Heart left ventricle (tissue), 16 donors: ENCODE results near the gene COQ7. TPM values are rescaled to one million over a fixed set of nuclear protein-coding genes. Genes with fewer than 3 reads are reported as not detected.

ENCODE experiments used
- ATAC-seq, 4 donors: fragments of 200-7000 bp; cut with Tn5 transposase; one replicate each; pipeline ENCODE4 v1.9.1; 2020 to 2022; ENCODE audit warnings: moderate library complexity in 4 of 4, mild to moderate bottlenecking in 3 of 4, moderate number of reproducible peaks in 1 of 4
- DNase-seq, 5 donors: peaks; one replicate each; pipeline ENCODE4 v3.0.0-alpha.2; 2020
- H3K27ac ChIP-seq, 12 donors: fragments of 200-600 bp; sonication (generic) in 4 of 12; one replicate each; pipeline versions ENCODE4 v1.5.0 to v1.8.0; 2016 to 2022; ENCODE audit warnings: mild to moderate bottlenecking in 2 of 12
- H3K27me3 ChIP-seq, 9 donors: fragments of 200-600 bp; sonication (generic) in 2 of 9; one replicate each; pipeline versions ENCODE4 v1.5.1 to v1.8.0; 2016 to 2022; ENCODE audit warnings: mild to moderate bottlenecking in 3 of 9
- H3K36me3 ChIP-seq, 9 donors: fragments of 200-600 bp; sonication (generic) in 2 of 9; one replicate each; pipeline versions ENCODE4 v1.5.0 to v1.8.0; 2018 to 2022; ENCODE audit warnings: mild to moderate bottlenecking in 2 of 9
- H3K4me1 ChIP-seq, 12 donors: fragments of 200-600 bp; sonication (generic) in 4 of 12; one replicate each; pipeline versions ENCODE4 v1.5.0 to v1.8.0; 2016 to 2022; ENCODE audit warnings: mild to moderate bottlenecking in 3 of 12
- H3K4me3 ChIP-seq, 12 donors: fragments of 200-600 bp; sonication (generic) in 4 of 12; one replicate each; pipeline versions ENCODE4 v1.5.0 to v1.8.0; 2017 to 2022; ENCODE audit warnings: mild to moderate bottlenecking in 9 of 12, moderate library complexity in 4 of 12
- H3K9me3 ChIP-seq, 12 donors: fragments of 200-600 bp; sonication (generic) in 4 of 12; one replicate each; pipeline versions ENCODE4 v1.5.0 to v1.8.0; 2016 to 2022; ENCODE audit warnings: mild to moderate bottlenecking in 1 of 12
- CTCF ChIP-seq, 12 donors: fragments of 200-600 bp; sonication (generic) in 4 of 12; IDR thresholded peaks; one replicate each; pipeline versions ENCODE4 v1.5.0 to v1.8.0; 2018 to 2022; ENCODE audit warnings: antibody characterized with exemption in 12 of 12, mild to moderate bottlenecking in 5 of 12
- POLR2A ChIP-seq, 2 donors: fragments of 450-650 bp; IDR thresholded peaks; one replicate each; pipeline ENCODE4 v1.6.1; 2017; ENCODE audit warnings: antibody characterized with exemption in 2 of 2, mild to moderate bottlenecking in 2 of 2, moderate library complexity in 2 of 2
- WGBS, 4 donors: extraction: QIAGEN DNeasy Blood & Tissue Kit in 2 of 4; methylation state at CpG; one replicate each; pipeline versions ENCODE4 v1.1.5 to v1.1.7; 2013 to 2018; 5-methylcytosine and 5-hydroxymethylcytosine counted together
- intact Hi-C, 10 donors: fragments of 100-400 bp; cut with DNase I; formaldehyde crosslinking; loops; one replicate each; pipeline versions ENCODE4 v1.11.1 to v1.14.2; 2022
- polyA plus RNA-seq, 2 donors: library from polyadenylated mRNA; stranded (reverse); fragments of 200-250 nt; gene quantifications; one replicate each; pipeline ENCODE4 v1.2.3, GENCODE V29; 2013
- total RNA-seq, 9 donors: library from RNA; depleted of rRNA in 2 of 9; stranded (reverse); fragments of >200 nt in 2 of 9; fragmentation: NEBNext Ultra II Directional in 3 of 9; extraction: Animal tissue kit (Norgen Biotek cat#: 25700) in 3 of 9; gene quantifications; one replicate each; pipeline versions ENCODE4 v1.1.0 to v1.2.4, GENCODE V29; 2016 to 2023
- donor health status: ischemic (EF 13 %, LVEDD 7.1; RV severe dilation, severe dysfunction).
- donor health status: healthy with polysubstance abuse.
- donor health status: DM: no; HTN: yes; CAD: no.
- donor health status: DM: no; HTN: no; CAD: no.
- donor health status: ischemic (EF 25% LVEDD 6.9; RV normal size, moderate dysfunction).
- donor health status: ischemic (EF 25% LVEDD 5.7; RV mildly dilated, moderate dysfunction).
- donor health status: healthy.
- donor health status: DM: yes; HTN: yes; CAD: no.
- donor health status: ischemic (EF 35%, LVEDD 5.7; RV mildly dilated, moderate dysfunction).
- donor health status: nonischemic (EF 11% LVEDD 7.7; RV severe dilation, severe dysfunction).
- donor health status: DM: yes; HTN: yes; CAD: no.
- donor health status: PGD.
- donor health status: ischemic (EF 29% LVEDD 5.4; RV normal size, mild dysfunction).
- donor health status: nonischemic (EF 23%, LVEDD 6.1; RV moderate dilation, normal function).

COQ7 gene
- total and polyA plus RNA-seq, 11 donors, result 23.9 to 45.1 (median 33.3) TPM

GRCh38 chr16:19119564-19119963 lies 52.1 kb downstream of the COQ7 start:
- intact Hi-C loops, result loop anchor here in 1 of 10 donors (10.0 kb wide), 1 partner anchor 45 kb away; the partner anchor contains the start of gene SYT17
- ATAC-seq (peak in 1 of 4 donors; percentile 57), DNase-seq (no peak)
- H3K36me3 ChIP-seq, result peaks cover 0 to 59% (median 30%) of the 10 kb centered on the region in 9 donors
- TF ChIP-seq CTCF (IDR thresholded peaks at IDR 0.05) (no peak), POLR2A (IDR thresholded peaks at IDR 0.05) (no peak)
- WGBS, 4 donors, result 46 to 59% (median 55%) methylated on average over 5 of the region's 5 CpGs
- H3K4me3 ChIP-seq, result peak overlapping the region in 9 of 12 donors; percentile 26 to 92 (median 39)
- H3K27me3 ChIP-seq, result peaks cover 0 to 6% (median 0%) of the 10 kb centered on the region in 9 donors
- peaks cover 3 to 63% (median 50%) of the 10 kb centered on the region in 12 donors for H3K4me1 ChIP-seq
- peak overlapping the region; percentile 13 to 96 (median 77) for H3K27ac ChIP-seq
- no peaks in the 10 kb centered on the region for H3K9me3 ChIP-seq

- intact Hi-C loops, result no loop called here
- Histone ChIP-seq H3K36me3 (peaks cover 0 to 33% (median 18%) of the 10 kb centered on the region in 9 donors), H3K9me3 (peaks cover 0 to 10% (median 0%) of the 10 kb centered on the region in 12 donors), H3K4me1 (peaks cover 0 to 41% (median 11%) of the 10 kb centered on the region in 12 donors), H3K27me3 (no peaks in the 10 kb centered on the region), H3K4me3 (no peak overlapping the region), H3K27ac (no peak overlapping the region)
- ATAC-seq (no peak), DNase-seq (peak in 1 of 5 donors; percentile 56)
- TF ChIP-seq CTCF (IDR thresholded peaks at IDR 0.05) (no peak), POLR2A (IDR thresholded peaks at IDR 0.05) (no peak)
- WGBS, 4 donors, result 79 to 89% (median 85%) methylated on average over 6 of the region's 6 CpGs
These were observed 56.2 kb downstream of the COQ7 start for GRCh38 chr16:19123535-19124178.

- Histone ChIP-seq H3K4me3 (no peak overlapping the region), H3K4me1 (peaks cover 0 to 47% (median 17%) of the 10 kb centered on the region in 12 donors), H3K36me3 (peaks cover 0 to 18% (median 5%) of the 10 kb centered on the region in 9 donors), H3K27ac (no peak overlapping the region), H3K27me3 (no peaks in the 10 kb centered on the region), H3K9me3 (peaks cover 0 to 10% (median 0%) of the 10 kb centered on the region in 12 donors)
- DNase-seq (no peak), ATAC-seq (no peak)
- intact Hi-C loops, result no loop called here
- TF ChIP-seq CTCF (IDR thresholded peaks at IDR 0.05), result no peak
- TF ChIP-seq POLR2A (IDR thresholded peaks at IDR 0.05), result no peak
These were observed 58.9 kb downstream of the COQ7 start for GRCh38 chr16:19126300-19126699.

- H3K4me3 ChIP-seq, result no peak overlapping the region
- no peak for ATAC-seq
- no peak for DNase-seq
- no peaks in the 10 kb centered on the region for H3K27me3 ChIP-seq
- peaks cover 0 to 10% (median 0%) of the 10 kb centered on the region in 12 donors for H3K9me3 ChIP-seq
- 50 to 75% (median 57%) methylated on average over 3 of the region's 3 CpGs for WGBS, 4 donors
- intact Hi-C loops, result no loop called here
- peaks cover 0 to 9% (median 0%) of the 10 kb centered on the region in 9 donors for H3K36me3 ChIP-seq
- TF ChIP-seq CTCF (IDR thresholded peaks at IDR 0.05) (no peak), POLR2A (IDR thresholded peaks at IDR 0.05) (no peak)
- peaks cover 0 to 56% (median 27%) of the 10 kb centered on the region in 12 donors for H3K4me1 ChIP-seq
- peak overlapping the region in 1 of 12 donors; percentile 33 for H3K27ac ChIP-seq
These were observed 59.8 kb downstream of the COQ7 start for GRCh38 chr16:19127205-19127604.
